Right atrium auricular region (tissue), 2 donors: ENCODE data around the gene E4F1. TPM values are rescaled to one million over a fixed set of nuclear protein-coding genes. Genes with fewer than 3 reads are reported as not detected.

Experiments used
- DNase-seq: peaks from one replicate; pipeline ENCODE4 v3.0.0-alpha.2; 2019; ENCODE audit warnings: low spot score
- H3K27ac ChIP-seq, 2 donors: fragments of 200-600 bp; sonication (generic); 1 replicate in 1 of 2; 2 replicates in 1 of 2; pipeline ENCODE4 v1.5.1; 2016 to 2019
- H3K27me3 ChIP-seq, 2 donors: fragments of 200-600 bp; sonication (generic); one replicate each; pipeline versions ENCODE4 v1.5.1 to v1.6.0; 2017 to 2019
- H3K36me3 ChIP-seq: fragments of 200-600 bp; sonication (generic); one replicate; pipeline ENCODE4 v1.5.1; 2016
- H3K4me1 ChIP-seq, 2 donors: fragments of 200-600 bp; sonication (generic); one replicate each; pipeline versions ENCODE4 v1.5.1 to v1.6.0; 2017 to 2019
- H3K4me3 ChIP-seq, 2 donors: fragments of 200-600 bp; sonication (generic); 1 replicate in 1 of 2; 2 replicates in 1 of 2; pipeline ENCODE4 v1.5.1; 2017 to 2019; ENCODE audit warnings: mild to moderate bottlenecking in 1 of 2, moderate library complexity in 1 of 2
- H3K9me3 ChIP-seq, 2 donors: fragments of 200-600 bp; sonication (generic); one replicate each; pipeline ENCODE4 v1.5.1; 2019
- CTCF ChIP-seq, 2 donors: fragments of 200-600 bp; sonication (generic); IDR thresholded peaks; one replicate each; pipeline ENCODE4 v1.5.1; 2019; ENCODE audit warnings: antibody characterized with exemption in 2 of 2
- total RNA-seq, 2 donors: library from RNA; depleted of rRNA; stranded (reverse); fragments of >200 nt; gene quantifications; one replicate each; pipeline ENCODE4 v1.1.0, GENCODE V29; 2016

E4F1 gene
- total RNA-seq: 10 to 100 TPM; 10.0 to 16.7 TPM

- peak in 1 of 2 donors; percentile 18 for TF ChIP-seq CTCF (IDR thresholded peaks at IDR 0.05)
- Histone ChIP-seq H3K27me3 (no peaks in the 10 kb centered on the region), H3K27ac (peak within 1 kb of the TSS; percentile 88 to 91), H3K4me3 (peak within 1 kb of the TSS; percentile 89 to 95), H3K4me1 (peaks cover 0 to 23% of the 10 kb centered on the region in 2 donors), H3K9me3 (no peaks in the 10 kb centered on the region), H3K36me3 (peaks cover 3% of the 10 kb centered on the region)
- DNase-seq: peak; percentile 100
Observed at GRCh38 chr16:2223221-2223941, at the start of gene E4F1. E4F1 (plus strand) TSS chr16:2223591; CDS start chr16:2223614, 23 bp downstream.

GRCh38 chr16:2173916-2174315 lies 49.5 kb upstream of the E4F1 start:
- no peak overlapping the region for H3K4me3 ChIP-seq
- peaks cover 50% of the 10 kb centered on the region for H3K36me3 ChIP-seq
- H3K4me1 ChIP-seq: no peaks in the 10 kb centered on the region
- H3K9me3 ChIP-seq: no peaks in the 10 kb centered on the region
- no peak overlapping the region for H3K27ac ChIP-seq
- no peak for DNase-seq
- TF ChIP-seq CTCF (IDR thresholded peaks at IDR 0.05): no peak
- H3K27me3 ChIP-seq: no peaks in the 10 kb centered on the region

GRCh38 chr16:2174396-2175131 lies 48.8 kb upstream of the E4F1 start:
- no peaks in the 10 kb centered on the region for H3K9me3 ChIP-seq
- no peak for TF ChIP-seq CTCF (IDR thresholded peaks at IDR 0.05)
- no peak overlapping the region for H3K4me3 ChIP-seq
- no peak for DNase-seq
- no peak overlapping the region for H3K27ac ChIP-seq
- no peaks in the 10 kb centered on the region for H3K4me1 ChIP-seq
- H3K27me3 ChIP-seq: no peaks in the 10 kb centered on the region
- peaks cover 50% of the 10 kb centered on the region for H3K36me3 ChIP-seq

- H3K4me3 ChIP-seq: no peak overlapping the region
- no peaks in the 10 kb centered on the region for H3K27me3 ChIP-seq
- TF ChIP-seq CTCF (IDR thresholded peaks at IDR 0.05): no peak
- no peak overlapping the region for H3K27ac ChIP-seq
- no peaks in the 10 kb centered on the region for H3K9me3 ChIP-seq
- peaks cover 50% of the 10 kb centered on the region for H3K36me3 ChIP-seq
- no peaks in the 10 kb centered on the region for H3K4me1 ChIP-seq
- DNase-seq: no peak
Observed at GRCh38 chr16:2175454-2175853, 47.9 kb upstream of the E4F1 start.

GRCh38 chr16:2176047-2176446 lies 47.3 kb upstream of the E4F1 start:
- TF ChIP-seq CTCF (IDR thresholded peaks at IDR 0.05): no peak
- Histone ChIP-seq H3K4me1 (no peaks in the 10 kb centered on the region), H3K27ac (no peak overlapping the region), H3K4me3 (no peak overlapping the region), H3K36me3 (peaks cover 50% of the 10 kb centered on the region), H3K27me3 (no peaks in the 10 kb centered on the region), H3K9me3 (no peaks in the 10 kb centered on the region)
- DNase-seq: no peak
